GM21786 (cell line): Measurements from ENCODE around the gene FDXR.
"Not testable (repeated sequence)": the region's sequence is repeated elsewhere in the genome, so short reads cannot be mapped to it uniquely, and the experiment has no call there.

Source experiments
- ATAC-seq: cut with Tn5 transposase; IDR thresholded peaks from one replicate; pipeline ENCODE4 v1.9.1; 2021; ENCODE audit not compliant: unreplicated experiment

FDXR gene

DNA sequence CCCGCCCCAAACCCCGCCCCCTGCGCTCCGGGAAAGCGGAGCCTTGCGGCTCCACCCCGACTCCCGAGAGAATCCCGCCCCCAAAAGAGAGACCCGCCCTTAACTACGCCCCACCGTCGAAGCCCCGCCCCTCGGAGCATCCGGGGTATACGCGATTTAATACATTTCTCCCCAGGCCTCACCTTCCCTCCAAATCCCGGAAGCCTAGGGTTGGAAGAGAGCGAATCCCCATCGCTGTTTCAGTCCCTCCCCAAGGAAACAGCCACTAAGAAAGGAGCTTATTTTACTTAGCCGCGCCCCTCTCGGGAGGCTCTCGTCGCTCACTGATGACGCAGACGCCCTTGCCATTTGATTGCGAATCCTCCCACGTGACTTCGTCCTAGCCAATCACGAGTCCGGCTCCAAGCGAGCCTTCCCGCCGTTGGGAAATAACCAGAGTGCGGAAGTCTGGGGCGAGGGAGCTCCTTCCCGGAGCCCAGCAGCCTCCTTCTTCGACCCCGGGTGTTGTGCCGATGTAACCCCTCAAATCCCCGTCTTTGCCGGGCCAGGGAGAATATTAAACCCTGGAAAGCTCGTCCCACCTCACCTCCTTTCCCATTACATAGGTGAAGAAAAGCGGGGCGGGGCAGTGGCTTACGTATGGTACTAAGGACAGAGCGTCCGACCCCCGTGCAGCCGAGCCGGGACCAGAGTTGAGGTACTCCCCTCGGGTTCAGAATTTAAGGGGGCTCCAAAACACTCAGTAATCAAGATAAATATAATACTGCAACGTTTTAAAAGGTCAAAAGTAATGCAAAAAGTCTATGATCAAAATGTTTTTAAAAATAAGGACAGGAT lies 461 bp upstream of the FDXR start:
- peak; percentile 88 for ATAC-seq

GRCh38 chr17:74871356-74872076 lies 1.3 kb downstream of the FDXR start:
- no peak for ATAC-seq

GRCh38 chr17:74870512-74870911 lies 2.3 kb downstream of the FDXR start:
- no peak for ATAC-seq

GRCh38 chr17:74870028-74870427 lies 2.8 kb downstream of the FDXR start:
- ATAC-seq: not testable (repeated sequence)

GRCh38 chr17:74868908-74869255 lies 3.9 kb downstream of the FDXR start:
- no peak for ATAC-seq

- no peak for ATAC-seq
Observed at GRCh38 chr17:74868251-74868907, 4.4 kb downstream of the FDXR start.

- ATAC-seq: no peak
Observed at GRCh38 chr17:74866198-74866835, 6.5 kb downstream of the FDXR start.

- ATAC-seq: no peak
Observed at GRCh38 chr17:74865504-74866197, 7.1 kb downstream of the FDXR start.

DNA sequence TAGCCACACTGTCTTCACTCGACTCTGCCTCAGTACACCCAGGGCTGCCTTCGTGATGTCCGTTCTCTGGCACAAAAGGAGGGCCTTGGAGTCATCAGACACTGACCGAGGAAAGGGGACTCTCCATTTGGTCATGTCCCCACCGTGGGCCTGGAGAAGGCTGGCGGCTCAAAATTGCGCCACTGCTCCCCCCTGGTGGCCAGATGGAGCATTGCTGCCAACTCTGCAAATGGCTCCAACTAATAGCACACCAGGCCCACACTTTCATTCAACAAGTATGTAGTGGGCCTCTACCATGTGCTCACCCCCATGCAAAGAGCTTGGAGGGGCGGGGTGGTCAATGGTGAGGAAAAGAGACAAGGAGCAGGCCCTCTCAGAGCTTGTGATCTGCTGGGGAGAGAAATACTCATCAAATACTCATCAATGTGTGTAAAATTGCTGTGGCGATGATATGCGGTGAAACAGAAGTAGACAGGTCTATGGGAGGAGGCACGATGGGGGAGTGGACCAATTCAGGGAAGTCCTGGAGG lies 7.9 kb downstream of the FDXR start:
- no peak for ATAC-seq

DNA sequence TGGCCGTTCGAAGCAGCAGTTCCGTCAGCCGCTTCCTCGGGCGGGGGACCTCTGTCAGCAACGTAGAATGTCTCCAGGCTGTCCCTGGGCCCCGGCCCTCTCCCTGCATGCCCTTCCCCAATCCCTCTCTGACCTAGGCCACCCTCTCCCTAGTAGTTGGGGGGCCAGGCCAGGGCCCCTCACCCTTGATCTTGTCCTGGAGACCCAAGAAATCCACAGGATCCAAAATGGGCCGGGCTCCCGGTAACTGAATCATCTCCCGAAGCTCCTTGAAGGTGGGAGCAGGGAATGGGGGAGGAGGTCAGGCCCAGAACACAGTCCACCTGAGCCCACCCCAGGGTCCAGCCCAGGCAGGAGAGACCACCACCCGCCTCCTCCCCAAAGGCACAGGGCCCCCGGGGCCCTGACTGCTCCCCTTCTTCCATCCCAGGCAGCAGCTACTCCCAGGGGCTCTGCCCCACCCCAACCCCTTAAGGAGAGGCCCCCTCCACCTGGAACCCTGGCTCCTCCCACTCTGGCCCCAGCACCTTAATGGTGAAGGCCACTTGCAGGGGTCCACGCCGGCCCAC lies 8.4 kb downstream of the FDXR start:
- no peak for ATAC-seq

GRCh38 chr17:74863420-74864296 lies 9.1 kb downstream of the FDXR start:
- ATAC-seq: no peak

GRCh38 chr17:74862919-74863318 lies 9.9 kb downstream of the FDXR start:
- ATAC-seq: no peak

DNA sequence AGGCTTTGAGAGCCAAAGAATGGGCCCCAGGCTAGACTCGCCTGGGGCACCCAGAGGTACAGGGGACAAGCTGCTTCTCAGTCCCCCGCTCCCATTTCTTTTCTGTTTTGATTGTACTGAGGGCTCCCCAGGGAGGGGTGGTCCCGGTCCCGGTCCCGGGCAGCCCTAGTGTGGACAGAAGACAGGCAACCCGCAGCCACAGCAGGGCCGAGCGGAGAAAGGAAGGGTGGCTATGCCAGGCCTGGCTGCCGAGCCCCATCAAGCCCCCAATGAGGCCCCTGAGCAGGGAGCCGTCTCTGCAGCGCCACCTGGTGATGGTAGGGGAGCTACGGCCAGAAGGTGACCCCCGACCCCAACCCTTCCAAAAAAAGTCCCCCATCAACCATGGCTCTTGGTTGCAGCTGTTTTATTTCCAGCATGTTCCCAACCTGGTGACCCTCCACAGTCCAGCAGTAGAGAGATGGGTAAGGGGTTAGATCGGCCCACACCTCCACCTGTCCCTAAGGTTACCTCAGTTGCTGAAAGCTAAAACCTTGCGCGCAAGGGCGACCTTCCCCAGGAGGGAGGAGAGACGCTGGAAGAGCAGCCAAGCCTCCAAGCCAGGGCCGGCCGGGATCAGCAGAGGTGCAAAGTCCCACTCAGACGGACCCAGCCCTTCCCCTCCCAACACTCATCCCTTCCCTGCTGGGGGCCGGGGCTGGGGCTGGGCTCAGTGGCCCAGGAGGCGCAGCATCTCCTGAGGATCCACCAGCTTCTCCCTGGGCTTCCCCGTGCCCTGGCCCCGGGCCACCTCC lies 10.5 kb downstream of the FDXR start:
- no peak for ATAC-seq

DNA sequence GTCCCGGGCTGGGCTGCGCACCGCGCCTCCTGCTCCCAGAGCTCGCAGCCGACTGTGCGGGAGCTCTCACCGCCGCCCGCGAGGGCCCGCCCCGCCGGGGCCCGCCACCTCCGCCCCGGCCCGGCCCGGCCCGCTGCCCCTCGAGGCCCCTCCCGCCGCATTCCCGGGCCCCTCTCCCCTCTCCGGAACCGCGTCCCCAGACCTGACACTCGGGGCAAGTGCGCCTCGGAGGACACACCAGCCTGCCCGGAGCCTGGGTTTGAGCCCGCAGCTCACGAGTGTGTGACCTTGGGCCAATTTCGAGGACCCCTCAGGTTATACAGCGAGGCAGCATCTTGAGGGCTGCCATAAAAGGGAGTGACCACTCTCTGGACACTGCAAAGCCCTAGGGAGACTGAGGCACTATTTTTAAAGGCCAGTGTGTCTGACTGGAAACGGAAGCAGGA lies 11.1 kb downstream of the FDXR start:
- no peak for ATAC-seq

GRCh38 chr17:74860872-74861661 lies 11.7 kb downstream of the FDXR start:
- ATAC-seq: no peak

- no peak for ATAC-seq
Observed at GRCh38 chr17:74860229-74860871, 12.4 kb downstream of the FDXR start.
